Measurements from ENCODE around the gene PRKCA.

- no peak for TF ChIP-seq JUNB (IDR thresholded peaks at IDR 0.05; ENCODE audit: unreplicated experiment)
- no peak for TF ChIP-seq ZNF331 (CRISPR knock-in tag; IDR thresholded peaks at IDR 0.05; ENCODE audit: low read depth)
- TF ChIP-seq CTCF (conservative IDR thresholded peaks at IDR 0.05; ENCODE audit: low read depth in 2 of 2): no peak
- no peak for TF ChIP-seq POLR2AphosphoS5 (IDR thresholded peaks at IDR 0.05; ENCODE audit: low read depth)
- no peak for TF ChIP-seq EZH2 (IDR thresholded peaks at IDR 0.05; ENCODE audit: low read depth, unreplicated experiment)
- TF ChIP-seq STAT1 (IDR thresholded peaks at IDR 0.05; ENCODE audit: unreplicated experiment): no peak
Measured at GRCh38 chr17:66283971-66284370, 18.4 kb upstream of the PRKCA start.
